GM18870 (cell line): Measurements from ENCODE around the gene SH2D3C.

Source experiments
- ATAC-seq: cut with Tn5 transposase; IDR thresholded peaks from one replicate; pipeline ENCODE4 v1.9.1; 2021; ENCODE audit warnings: moderate library complexity; ENCODE audit not compliant: unreplicated experiment

The SH2D3C gene

DNA sequence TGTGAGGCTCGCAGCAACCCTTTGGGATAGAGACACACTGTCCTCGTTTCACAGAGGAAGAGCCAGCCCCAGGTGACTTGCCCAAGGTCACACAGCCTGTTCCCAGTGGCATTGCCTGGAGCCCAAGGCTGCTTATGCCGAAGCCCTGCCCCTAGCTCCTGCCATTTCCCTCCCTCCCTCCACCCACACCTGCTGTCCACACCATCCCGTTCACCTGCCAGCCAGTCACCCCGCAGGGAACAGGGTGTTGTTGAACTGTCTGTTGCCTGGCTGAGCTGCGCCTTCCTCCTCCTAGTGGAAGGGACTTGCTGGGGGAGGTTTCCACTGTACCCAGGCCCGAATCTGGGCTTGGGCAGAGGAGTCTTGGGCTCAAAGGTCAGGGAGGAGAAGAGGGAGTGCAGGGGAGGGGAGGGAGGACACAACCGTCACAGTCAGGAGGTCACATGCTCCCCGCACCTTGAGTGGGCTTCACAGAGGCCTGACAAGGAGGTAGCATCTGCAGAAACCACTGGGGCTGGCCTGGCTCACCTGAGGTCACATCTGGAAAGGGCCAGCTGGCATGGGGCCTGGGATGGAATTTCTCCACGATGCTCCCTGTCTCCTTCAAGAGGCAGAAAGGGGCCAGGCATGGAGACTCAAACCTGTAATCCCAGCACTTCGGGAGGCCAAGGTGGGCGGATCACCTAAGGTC lies 56.3 kb downstream of the SH2D3C start:
- no peak for ATAC-seq

DNA sequence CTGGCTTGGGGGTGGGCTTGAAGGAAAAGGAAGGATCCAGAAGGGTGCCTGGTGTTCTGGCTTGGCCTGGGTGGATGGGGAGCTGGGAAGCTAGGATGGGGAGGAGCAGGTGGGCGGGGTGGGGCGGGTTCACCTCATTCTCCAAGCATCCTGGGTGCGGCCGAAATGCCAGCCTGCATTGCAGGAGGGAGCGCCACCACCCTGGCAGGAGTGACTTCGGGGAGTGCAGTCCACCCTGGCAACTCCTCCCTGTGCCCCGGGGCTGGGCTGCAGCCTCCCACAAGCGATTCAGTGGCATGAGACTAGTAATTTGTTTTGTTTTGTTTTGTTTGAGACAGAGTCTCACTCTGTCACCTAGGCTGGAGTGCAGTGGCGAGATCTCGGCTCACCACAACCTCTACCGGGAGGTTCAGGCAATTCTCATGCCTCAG lies 57.1 kb downstream of the SH2D3C start:
- no peak for ATAC-seq

DNA sequence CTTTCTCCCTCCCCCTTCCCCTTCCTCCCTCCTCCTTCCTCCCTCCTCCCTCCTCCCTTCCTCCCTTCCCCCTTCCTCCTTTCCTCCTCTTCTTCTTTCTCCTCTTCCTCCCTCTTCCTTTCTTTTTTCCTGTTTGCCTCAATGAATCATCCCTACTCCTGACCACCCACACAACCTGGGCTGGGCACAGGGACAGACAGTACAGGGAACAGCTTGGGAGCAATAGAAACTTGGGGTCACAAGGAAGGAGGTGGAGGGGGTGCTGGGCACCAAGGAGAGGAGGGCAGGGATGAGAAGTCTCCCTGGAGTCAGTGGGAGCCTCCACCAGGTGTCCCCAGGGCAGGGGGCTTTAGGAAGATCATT lies 57.6 kb downstream of the SH2D3C start:
- ATAC-seq = no peak

DNA sequence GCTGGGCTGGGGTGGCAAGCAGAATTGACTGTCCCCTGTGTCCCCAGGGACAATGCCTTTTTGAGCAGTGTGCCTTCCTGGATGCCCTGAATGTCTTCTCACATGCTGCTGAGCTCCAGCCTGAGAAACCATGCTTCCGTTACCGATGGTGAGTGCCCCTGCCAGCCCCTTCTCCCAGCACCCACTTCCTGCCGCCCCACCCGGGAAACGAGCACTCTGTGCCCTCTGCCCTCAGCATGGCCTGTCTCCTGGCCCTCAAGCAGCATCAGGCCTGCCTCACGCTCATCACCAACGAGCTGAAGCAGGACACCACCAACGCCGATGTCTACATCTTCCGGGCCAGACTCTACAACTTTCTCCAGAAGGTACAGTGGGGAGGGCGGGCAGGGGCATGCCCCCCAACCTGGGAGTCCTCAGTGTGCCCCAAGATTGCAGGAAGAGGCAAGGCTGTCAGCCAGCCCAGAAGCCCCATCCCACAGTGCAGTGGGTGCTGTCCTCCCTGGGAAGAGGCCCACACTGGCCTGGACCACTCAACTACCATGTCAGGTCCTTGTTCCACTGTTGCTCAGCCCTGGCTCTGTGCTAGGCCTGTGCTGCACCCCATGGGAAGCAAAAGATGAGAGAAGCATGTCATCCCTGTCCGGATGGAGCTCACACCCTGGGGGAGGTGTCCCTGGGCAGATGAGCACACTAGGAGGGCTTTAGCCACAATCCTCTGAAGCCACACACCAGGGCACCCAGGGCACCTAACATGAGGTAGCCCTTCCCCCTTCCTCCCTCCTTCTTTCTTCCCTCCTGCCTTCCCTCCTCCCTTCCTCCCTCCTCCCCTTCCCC lies 58.2 kb downstream of the SH2D3C start:
- no peak for ATAC-seq

DNA sequence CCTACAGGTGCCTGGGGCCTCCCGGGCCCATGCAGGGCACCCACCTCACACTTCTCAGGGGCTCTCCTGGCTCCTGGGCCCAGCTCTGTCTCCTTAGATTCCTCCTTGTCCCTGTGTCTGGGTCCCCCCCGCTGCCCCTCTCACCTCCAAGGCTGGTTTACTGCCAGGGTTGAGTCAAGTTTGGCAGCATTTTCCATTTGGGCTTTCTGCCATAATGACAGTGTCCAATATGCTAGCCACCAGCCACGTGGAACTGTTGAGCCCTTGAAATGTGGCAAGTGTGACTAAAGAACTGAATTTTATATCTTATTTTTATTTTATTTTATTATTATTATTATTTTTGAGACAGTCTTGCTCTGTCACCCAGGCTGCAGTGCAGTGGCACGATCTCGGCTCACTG lies 60.7 kb downstream of the SH2D3C start:
- no peak for ATAC-seq

DNA sequence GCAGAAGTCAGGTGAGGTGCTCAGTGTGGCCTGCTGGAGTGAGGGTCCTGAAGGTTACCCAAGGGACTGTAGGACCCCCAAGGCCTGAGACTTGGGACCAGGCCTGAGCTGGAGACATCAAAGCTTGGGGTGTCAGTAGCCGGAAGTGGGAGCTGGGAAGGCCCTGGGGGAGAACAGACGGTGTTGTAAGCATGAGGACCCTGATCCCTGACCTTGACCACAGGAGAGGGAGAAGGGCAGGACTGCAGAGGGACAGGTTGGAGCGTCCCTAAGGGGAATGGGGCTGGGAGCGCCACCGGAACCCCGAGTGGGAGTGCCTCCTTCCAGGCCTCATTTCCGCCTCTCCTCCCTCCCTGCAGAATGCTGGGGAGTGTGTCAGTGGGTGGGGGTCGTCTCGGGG lies 62.1 kb downstream of the SH2D3C start:
- ATAC-seq = no peak

DNA sequence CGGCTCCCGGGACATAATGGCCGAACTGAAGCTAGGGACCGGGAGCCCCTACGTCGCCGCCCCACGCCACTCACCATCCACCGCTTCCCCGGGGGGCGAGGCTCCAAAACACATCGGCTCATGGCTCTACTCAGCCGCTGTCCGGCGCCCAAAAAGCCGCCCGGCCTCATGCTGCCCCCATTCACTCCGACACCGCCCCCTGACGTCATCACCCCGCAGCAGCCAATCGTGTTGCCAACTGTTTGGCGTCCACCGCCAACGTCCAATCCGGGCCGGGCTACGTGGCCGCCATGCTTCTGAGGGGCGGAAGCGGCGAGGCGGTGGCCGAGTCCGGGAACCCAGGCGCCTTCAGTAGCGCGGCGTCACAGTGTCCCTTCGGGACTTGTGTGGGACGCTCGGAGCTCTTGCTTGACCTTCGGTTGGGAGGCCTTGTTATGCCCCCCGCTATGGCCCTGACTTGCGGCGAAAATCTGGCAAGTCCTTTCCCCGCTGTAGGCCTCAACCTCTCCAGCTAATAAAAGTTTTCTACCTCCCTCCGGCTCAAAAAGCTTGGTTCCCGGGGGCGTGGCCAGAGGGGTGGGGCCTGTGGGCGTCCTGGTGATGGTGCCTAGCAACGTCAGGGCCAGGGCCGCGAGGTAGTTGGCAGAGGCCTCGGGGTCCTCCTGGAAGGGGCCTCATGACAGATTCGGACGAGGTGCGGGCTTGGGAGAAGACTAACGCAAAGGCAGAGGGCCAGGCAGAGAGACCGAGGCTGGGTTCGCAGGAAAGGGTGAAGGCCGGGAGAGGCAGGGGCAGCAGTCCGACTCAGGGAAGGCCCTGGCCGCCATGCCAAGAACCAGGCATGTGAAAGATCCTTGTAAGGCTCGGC lies 62.8 kb downstream of the SH2D3C start, which contains the start of the genes PTRH1 and TTC16:
Gene PTRH1 (minus strand): TSS at position 194 of the 868 bp plus-strand sequence. CDS start 24 bp downstream, at position 170.
Gene TTC16 (plus strand): TSS at position 610 of the 868 bp plus-strand sequence. CDS start 67 bp downstream, at position 677.
- peak; percentile 73 for ATAC-seq

DNA sequence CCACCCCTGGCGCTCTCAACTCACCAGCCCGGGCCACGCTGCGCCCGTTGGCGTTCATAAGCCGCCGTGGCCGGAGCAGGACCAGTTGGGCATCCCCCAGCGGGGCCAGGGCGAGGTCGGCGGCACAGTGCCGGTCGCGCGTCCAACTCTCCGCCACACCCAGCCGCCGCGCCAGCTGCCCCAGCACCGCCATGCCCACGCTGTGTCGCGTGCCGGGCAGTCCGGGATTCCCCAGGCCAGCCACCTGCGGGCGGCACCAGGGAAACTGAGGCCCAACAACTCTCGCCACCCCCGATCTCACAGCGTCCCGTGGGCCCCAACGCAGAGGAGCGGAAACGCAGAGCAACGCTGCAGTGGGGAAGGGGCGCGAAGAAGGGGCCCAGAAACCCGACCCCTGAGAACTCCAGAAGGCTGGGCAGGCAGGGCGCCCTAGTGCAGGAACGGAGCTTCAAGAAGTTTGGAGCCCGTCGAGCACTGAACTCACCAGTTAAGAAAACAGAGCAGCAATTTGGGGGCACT lies 63.5 kb downstream of the SH2D3C start:
- ATAC-seq = peak; percentile 12

DNA sequence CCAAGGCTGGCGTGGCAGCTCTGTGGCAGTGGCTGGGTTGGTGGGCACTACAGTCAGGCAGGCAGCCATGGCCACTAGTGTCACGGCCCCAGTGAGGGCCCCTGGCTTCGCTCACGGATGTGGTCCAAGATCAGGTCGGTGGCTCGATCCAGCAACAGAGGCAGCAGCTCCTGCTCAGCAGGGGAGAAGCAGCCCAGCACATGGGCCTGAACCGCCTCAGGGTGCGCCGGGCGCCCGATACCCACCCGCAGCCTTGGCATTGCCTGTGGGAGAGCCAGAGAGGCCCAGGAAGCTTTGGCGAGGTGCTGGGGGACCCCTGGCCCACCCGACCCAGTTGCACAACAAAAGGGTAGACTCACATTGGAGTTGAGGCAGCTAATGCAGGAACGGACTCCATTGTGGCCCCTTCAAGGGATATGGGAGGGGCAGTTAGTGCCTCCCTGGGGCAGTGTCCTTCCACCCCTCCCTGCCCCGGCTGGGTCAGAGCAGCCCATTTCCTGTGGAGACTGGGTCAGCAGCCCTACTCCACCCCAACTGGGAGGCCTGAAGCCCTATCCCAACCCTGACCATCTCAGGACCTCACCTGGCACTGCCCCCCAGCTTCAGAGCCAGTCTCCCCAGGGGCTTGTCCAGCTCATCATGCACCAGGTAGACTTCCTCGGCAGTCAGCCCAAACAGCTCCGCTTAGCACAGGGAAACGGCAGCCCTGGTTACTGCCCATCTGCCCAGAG lies 64.3 kb downstream of the SH2D3C start:
- ATAC-seq = no peak

DNA sequence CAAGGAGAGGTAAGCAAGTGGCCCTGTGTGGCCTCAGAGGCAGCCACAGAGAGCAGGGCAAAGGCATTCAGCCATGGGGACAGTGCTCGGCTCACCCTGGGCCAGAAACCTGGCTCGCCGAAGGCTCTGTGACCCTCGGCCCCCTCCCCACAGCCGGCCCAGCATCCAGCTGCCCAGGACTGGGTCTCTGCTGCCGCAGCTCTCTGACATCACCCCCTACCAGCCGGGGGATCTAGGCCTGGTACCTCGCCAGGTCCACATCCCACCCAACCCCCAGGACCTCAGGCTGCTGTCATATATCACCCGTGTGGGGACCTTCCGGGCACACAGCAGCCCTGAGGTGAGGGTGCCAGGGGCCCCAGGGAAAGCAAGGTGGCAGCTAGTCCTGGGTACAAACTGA lies 65.6 kb downstream of the SH2D3C start:
- no peak for ATAC-seq

DNA sequence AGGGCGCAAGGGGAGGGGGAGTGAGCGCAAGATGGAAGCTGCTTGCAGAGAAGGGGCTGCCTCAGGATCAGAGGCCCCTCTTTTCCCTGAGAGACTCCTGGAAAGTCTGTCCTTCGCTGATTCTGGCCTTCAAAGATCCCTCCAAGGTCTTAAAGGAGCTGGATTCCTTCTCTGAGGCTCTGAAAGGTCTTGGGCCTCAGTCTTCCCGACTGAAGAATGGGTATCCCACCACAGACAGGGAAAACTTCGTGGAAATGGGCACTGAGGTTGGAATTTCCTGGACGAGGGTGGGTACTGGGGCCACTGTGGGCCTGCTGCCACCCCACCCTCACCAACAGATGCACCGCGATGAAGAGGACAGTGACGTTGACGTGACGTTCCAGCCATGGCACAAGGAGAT lies 66.1 kb downstream of the SH2D3C start:
- no peak for ATAC-seq

DNA sequence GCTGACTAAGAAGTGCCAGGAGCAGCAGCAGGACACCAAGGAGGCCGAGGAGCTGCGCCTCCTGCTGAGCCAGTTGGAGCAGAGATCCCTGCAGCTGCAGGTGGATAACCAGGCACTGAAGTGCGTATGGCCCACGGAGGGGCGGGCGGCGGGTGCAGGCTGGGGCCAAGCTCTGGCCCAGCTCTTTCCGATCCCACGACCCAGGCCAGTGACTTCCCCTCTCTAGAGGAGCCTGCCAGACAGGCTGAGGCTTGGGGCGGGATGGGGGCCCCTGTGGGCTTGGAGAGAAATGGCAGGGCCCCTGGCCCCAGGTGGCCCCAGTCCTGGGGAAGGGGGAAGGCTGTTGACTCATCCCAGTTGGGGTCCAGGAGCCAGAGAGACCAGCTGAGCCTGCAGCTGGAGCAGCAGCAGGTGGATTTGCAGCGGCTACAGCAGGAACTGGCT lies 66.6 kb downstream of the SH2D3C start:
- no peak for ATAC-seq

DNA sequence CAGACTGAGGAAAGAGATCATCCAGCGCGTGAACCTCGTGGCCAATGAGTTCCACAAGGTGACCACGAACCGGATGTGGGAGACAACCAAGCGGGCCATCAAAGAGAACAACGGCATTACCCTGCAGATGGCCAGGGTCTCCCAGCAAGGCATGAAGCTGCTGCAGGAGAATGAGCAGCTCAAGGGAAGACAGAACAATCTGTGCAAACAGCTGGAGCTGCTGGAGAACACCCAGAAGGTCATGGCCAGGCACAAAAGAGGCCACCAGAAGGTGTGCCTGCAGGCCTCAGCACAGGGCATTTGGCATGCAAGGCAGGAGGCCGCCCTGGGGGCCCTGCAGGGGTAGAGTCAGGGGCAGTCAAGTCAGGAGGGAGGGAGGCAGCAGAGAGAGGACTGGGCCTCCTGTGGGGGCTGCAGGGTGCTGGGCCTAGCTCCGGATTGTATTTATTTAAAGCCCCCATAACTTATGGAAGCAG lies 67.2 kb downstream of the SH2D3C start:
- no peak for ATAC-seq

DNA sequence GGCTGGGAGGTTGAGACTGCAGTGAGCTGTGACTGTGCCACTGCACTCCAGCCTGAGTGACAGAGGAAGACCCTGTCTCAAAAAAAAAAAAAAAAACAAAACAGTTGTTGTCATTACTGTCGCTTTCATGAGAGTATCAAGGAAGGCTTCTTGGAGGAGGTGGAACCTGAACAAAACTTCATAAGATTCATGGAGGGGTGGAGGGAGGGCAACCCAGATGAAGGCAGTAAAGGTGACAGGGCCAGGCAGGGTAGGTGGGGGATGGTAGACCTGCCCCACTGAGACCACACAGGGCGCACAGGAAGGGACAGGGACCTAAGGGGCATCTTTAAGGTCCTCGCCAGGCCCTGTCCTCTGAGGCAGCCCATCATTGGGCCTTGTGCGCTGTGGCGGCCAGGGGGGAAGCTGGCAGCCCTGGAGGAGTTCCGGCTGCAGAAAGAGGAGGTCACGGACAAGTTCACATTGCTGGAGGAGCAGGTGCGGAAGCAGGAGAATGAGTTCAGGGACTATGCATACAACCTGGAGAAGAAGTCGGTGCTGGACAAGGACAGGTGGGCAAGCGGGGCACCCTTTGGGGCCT lies 68.2 kb downstream of the SH2D3C start:
- ATAC-seq = no peak

DNA sequence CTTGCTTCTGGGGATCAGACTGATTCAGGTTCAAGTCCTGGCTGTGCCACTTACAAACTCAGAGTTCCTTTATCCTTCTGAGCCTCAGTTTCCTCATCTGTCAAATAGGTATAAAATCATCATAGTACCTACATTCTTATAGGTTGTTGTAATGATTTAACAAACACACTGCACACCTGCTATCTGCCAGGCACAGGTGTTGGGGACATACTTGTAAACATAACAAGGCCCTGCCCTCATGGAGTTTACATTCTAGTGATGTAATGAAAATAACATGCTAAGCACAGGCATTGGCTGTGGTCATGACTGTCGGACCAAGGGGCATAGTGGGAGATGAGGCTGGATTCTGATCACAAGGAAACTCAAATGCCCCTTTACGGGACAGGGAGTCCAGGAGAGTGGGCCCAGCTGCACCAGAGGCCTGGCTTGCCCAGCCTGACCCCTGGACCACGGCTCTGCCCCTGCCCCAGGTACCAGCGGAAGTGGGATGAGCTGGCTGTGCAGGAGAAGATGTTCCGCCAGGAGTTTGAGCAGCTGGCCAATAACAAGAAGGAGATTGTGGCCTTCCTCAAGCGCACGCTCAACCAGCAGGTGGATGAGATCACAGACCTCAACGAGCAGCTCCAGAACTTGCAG lies 69.4 kb downstream of the SH2D3C start:
- no peak for ATAC-seq

DNA sequence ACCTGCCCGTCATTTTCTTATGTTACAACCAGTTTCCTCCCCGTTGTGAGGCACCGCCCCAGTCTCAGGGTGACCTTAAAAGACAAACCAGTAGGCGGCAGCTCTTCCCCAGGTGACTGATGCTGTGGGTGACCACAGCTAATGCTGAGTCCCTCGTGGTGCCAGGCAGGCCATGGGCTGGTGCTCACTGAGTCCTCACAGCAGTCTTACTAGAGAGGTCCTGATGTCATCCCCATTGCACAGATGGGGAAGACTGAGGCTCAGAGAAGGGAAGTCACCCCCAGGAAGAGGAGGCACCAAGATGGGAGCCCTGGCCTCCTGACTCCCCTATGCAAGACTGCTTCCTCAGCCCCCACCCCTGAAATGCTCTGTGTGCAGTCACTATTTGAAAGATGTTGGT lies 70.7 kb downstream of the SH2D3C start:
- ATAC-seq = no peak

DNA sequence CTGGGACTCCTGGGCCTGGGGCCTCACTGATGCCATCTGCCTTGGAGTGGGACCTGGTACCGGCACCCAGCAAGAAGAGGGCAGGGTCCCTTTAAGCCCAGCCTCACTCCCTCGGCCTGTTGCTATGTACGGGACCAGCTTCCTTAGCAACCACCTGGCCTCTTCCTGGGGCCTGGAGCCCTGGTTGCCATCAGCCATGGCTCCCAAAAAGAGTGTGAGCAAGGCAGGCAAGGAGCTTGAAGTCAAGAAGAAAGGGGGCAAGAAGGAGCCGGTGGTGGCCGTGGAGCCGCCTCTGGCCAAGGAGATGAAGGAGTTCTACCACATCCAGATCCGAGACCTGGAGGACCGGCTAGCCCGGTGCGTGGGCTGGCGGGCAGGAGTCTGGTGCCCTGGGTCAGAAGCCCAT lies 71.6 kb downstream of the SH2D3C start, which contains the start of gene CFAP157:
Gene CFAP157 (plus strand): TSS at position 153 of the 406 bp plus-strand sequence. CDS start 44 bp downstream, at position 197.
- no peak for ATAC-seq

DNA sequence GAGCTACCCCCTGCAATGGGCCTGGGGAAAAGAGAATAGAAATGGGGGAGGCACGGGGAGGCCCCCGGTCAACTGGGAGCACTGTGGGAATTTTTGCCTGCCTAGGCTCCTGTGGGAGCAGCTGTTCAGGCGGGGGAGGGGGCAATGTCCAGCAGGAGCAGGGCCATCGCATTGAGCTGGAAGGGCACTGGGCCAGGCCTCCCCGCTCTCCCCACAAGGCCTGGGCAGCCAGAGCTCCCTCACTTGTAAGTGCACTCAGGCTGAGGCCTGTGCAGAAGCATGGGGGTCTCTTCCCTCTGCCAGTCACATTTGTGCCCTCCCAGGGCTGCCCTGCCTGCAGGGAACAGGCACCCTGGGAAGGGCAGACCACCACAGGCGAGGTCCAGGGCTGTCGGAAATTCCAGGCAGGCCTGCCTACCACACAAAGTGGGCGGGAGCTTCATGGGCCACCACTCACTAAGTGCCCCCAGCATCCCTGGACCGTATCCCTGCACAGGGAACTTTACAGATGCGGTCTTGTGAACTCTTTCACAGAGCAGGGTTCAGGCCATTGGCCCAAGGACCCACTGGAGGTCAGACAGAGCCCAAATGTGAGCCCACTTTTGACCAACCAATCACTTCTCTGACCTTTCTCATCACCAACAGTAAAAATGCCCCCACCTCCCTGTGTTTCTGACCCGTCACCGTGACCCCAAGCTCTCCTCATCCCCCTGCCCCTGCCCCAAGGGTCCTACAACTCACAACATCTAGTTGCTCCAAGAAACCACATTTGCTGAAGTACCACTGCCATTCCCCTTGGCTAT lies 72.7 kb downstream of the SH2D3C start:
- ATAC-seq = no peak
